Epithelial cell of esophagus (primary cell): ENCODE data around the gene SYNGR4.
A peak's percentile ranks its signal among the peaks of the same experiment; 100 is the strongest.

Experiments used
- DNase-seq: peaks from one replicate; pipeline ENCODE4 v3.0.0; 2010; ENCODE audit warnings: low read depth
- H3K4me3 ChIP-seq: 2 replicates; pipeline ENCODE4 v1.5.1; 2011; ENCODE audit warnings: mild to moderate bottlenecking, low read length, control low read depth
- TF ChIP-seq, protein P1 (sequence below): IDR thresholded peaks from 2 replicates; pipeline ENCODE4 v1.5.1; 2011; ENCODE audit warnings: low read depth, mild to moderate bottlenecking, low read length, control low read depth, inconsistent platforms; ENCODE audit not compliant: insufficient read depth; ENCODE audit errors: missing control alignments

The SYNGR4 gene

GRCh38 chr19:48351341-48351752, 12.8 kb upstream of the SYNGR4 start:
- DNase-seq, result peak; percentile 62
- TF ChIP-seq, protein P1, sequence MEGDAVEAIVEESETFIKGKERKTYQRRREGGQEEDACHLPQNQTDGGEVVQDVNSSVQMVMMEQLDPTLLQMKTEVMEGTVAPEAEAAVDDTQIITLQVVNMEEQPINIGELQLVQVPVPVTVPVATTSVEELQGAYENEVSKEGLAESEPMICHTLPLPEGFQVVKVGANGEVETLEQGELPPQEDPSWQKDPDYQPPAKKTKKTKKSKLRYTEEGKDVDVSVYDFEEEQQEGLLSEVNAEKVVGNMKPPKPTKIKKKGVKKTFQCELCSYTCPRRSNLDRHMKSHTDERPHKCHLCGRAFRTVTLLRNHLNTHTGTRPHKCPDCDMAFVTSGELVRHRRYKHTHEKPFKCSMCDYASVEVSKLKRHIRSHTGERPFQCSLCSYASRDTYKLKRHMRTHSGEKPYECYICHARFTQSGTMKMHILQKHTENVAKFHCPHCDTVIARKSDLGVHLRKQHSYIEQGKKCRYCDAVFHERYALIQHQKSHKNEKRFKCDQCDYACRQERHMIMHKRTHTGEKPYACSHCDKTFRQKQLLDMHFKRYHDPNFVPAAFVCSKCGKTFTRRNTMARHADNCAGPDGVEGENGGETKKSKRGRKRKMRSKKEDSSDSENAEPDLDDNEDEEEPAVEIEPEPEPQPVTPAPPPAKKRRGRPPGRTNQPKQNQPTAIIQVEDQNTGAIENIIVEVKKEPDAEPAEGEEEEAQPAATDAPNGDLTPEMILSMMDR, result peak; percentile 75

GRCh38 chr19:48353677-48354076, 10.5 kb upstream of the SYNGR4 start:
- no peak for DNase-seq
- TF ChIP-seq, protein P1, result no peak
- H3K4me3 ChIP-seq, result no peak overlapping the region

More at GRCh38 chr19:48351341-48351752, 12.8 kb upstream of the SYNGR4 start:
- H3K4me3 ChIP-seq, result no peak overlapping the region

- no peak for DNase-seq
- H3K4me3 ChIP-seq, result no peak overlapping the region
- TF ChIP-seq, protein P1, result no peak
Observed at GRCh38 chr19:48354332-48354992, 9.7 kb upstream of the SYNGR4 start.

GRCh38 chr19:48355365-48355954, 8.7 kb upstream of the SYNGR4 start:
- TF ChIP-seq, protein P1, result no peak
- DNase-seq, result no peak
- H3K4me3 ChIP-seq, result no peak overlapping the region

DNA sequence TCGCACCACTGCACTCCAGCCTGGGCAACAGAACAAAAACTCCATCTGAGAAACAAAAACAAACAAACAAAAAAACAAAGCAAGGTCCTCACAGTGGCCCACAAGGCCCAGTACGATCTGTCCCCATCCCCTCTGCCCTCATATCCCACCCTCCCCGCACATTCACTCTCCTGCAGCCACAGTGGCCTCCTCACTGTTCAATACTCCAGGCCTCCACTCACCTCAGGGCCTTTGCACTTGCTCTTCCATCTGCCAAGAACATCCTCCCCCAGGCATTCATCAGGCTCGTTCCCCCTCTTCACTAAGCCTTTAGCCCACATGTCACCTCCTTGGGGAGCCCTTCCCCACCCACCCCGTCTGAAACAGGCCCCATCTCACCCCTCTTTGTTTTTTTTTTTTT, 5.0 kb upstream of the SYNGR4 start:
- DNase-seq, result no peak
- H3K4me3 ChIP-seq, result no peak overlapping the region
- TF ChIP-seq, protein P1, result no peak

GRCh38 chr19:48361912-48362311, 2.3 kb upstream of the SYNGR4 start:
- H3K4me3 ChIP-seq, result no peak overlapping the region
- no peak for DNase-seq

More at GRCh38 chr19:48361912-48362311, 2.3 kb upstream of the SYNGR4 start:
- TF ChIP-seq, protein P1, result no peak
